AG04450 (cell line): ENCODE results near the gene ARHGEF4. TPM values are rescaled to one million over a fixed set of nuclear protein-coding genes. Genes with fewer than 3 reads are reported as not detected.
A peak's percentile ranks its signal among the peaks of the same experiment; 100 is the strongest.

Source experiments
- CTCF ChIA-PET: fragments of 300-600, 350-600 bp; formaldehyde crosslinking; extraction: SDS; loops from one replicate; lab custom pipeline; 2022; ENCODE audit warnings: antibody characterized with exemption, inconsistent platforms; lab: Charles Lee
- POLR2A ChIA-PET: fragments of 350-600 bp; formaldehyde crosslinking; extraction: SDS; loops from one replicate; lab custom pipeline; 2021; ENCODE audit warnings: antibody characterized with exemption, inconsistent platforms; lab: Yijun Ruan, JAX
- DNase-seq: peaks from one replicate; pipeline ENCODE4 v3.0.0-alpha.2; 2011; ENCODE audit warnings: low read depth, low spot score
- H3K27ac ChIP-seq: one replicate; pipeline ENCODE4 v1.5.1; 2012; ENCODE audit warnings: low read depth, low read length, control low read depth
- H3K27me3 ChIP-seq: one replicate; pipeline ENCODE4 v1.6.0; 2012; ENCODE audit warnings: low read length; ENCODE audit not compliant: control insufficient read depth, insufficient read depth
- H3K4me3 ChIP-seq: 2 replicates; pipeline ENCODE4 v1.5.1; 2011; ENCODE audit warnings: mild to moderate bottlenecking, low read depth, low read length, control low read depth
- H3K9me3 ChIP-seq: 2 replicates; pipeline ENCODE4 v1.5.1; 2012; ENCODE audit warnings: low read length; ENCODE audit not compliant: control insufficient read depth, insufficient read depth
- CTCF ChIP-seq: IDR thresholded peaks from 2 replicates; pipeline ENCODE4 v1.5.1; 2011; ENCODE audit warnings: low read depth, low read length, control low read depth, inconsistent platforms
- polyA plus RNA-seq: library from polyadenylated mRNA; depleted of rRNA; stranded (reverse); fragments of >200 nt; gene quantifications from 2 replicates; pipeline ENCODE4 v1.2.3, GENCODE V29; 2011

ARHGEF4 gene
- polyA plus RNA-seq, 1 experiment: 0.95 TPM

DNA sequence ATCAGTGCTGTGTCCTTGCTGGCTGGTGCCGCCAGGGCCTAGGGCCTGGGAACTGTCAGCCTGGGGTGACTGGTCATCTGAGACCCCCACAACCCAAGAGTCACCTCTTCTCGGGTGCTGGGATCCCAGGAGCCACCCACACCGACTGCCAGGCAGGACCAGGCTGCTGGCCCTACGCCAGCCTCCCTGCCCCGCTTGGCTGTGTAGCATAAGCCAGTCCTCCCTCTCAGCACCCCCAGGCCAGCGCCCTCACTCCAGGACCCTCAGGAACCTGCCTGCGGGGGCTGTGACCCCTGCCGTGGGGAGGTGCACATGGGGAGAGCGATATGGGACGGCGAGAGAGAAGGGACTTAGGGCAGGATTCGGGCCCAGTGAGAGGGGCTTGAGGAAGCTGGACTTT lies 9.5 kb downstream of the ARHGEF4 start:
- ChIA-PET POLR2A (interaction anchor here (0.6 to 1.0 kb wide), 2 partner anchors 12 to 18 kb away, joined by 3 to 5 read pairs; no protein-coding TSS in a partner anchor), CTCF (no interaction called here)
- H3K9me3 ChIP-seq: no peaks in the 10 kb centered on the region; the same call in 1 of the 2 replicates
- peaks cover 25% of the 10 kb centered on the region for H3K27me3 ChIP-seq
- no peak overlapping the region for H3K4me3 ChIP-seq
- no peak for TF ChIP-seq CTCF
- no peak overlapping the region for H3K27ac ChIP-seq
- DNase-seq: no peak

- peak; percentile 42 for DNase-seq
- Histone ChIP-seq H3K27me3 (peaks cover 21% of the 10 kb centered on the region), H3K27ac (no peak overlapping the region), H3K4me3 (no peak overlapping the region), H3K9me3 (no peaks in the 10 kb centered on the region; the same call in 1 of the 2 replicates)
- no peak for TF ChIP-seq CTCF
- ChIA-PET CTCF (no interaction called here), POLR2A (interaction anchor here (0.6 to 1.0 kb wide), 2 partner anchors 13 to 18 kb away, joined by 3 to 5 read pairs; no protein-coding TSS in a partner anchor)
Observed at GRCh38 chr2:130846686-130847375, 10.1 kb downstream of the ARHGEF4 start.

DNA sequence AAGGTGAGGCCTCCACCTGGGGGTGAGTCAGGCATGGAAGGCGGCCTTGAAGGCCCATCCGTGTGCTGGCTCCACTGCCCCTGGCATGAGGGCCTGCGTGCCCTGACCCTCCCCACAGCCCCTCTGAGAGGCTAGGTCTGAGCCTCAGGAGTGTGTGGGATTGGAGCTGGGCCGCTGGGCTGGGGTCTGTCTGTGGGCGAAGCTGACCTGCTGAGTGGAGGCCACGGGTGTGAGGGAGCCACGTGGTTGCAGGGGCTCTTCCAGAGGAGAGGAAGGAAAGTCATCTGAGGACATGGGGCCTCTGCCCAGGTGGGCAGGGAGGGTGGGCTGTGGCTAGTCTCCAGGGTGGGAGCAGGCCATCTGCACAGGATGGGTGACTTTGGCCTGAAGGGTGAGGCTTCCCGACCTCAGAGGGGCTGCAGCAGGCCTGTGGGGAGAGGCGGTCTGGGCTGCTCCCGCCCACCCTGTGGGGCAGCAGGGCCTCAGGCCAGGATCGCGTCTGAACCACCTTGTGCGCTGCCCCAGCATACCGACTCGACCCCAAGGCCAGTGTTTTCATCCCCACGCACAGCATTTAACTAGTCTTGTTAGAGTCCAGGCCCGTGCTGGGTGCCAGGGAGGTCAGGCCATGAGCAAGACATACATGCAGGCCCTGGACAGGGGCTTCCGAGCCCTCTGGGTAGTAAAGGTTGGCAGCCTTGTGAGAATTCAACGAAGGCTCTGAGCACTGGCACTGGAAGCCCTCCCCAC lies 11.2 kb downstream of the ARHGEF4 start:
- TF ChIP-seq CTCF: no peak
- POLR2A ChIA-PET: no interaction called here
- DNase-seq: no peak
- no peaks in the 10 kb centered on the region; the same call in 1 of the 2 replicates for H3K9me3 ChIP-seq
- H3K27ac ChIP-seq: no peak overlapping the region
- H3K27me3 ChIP-seq: peaks cover 18% of the 10 kb centered on the region
- no peak overlapping the region for H3K4me3 ChIP-seq
- CTCF ChIA-PET: no interaction called here

GRCh38 chr2:130848526-130849210 lies 12.0 kb downstream of the ARHGEF4 start:
- no peak overlapping the region for H3K4me3 ChIP-seq
- ChIA-PET CTCF (no interaction called here), POLR2A (no interaction called here)
- no peaks in the 10 kb centered on the region; the same call in 1 of the 2 replicates for H3K9me3 ChIP-seq
- DNase-seq: no peak
- no peak for TF ChIP-seq CTCF
- peaks cover 12% of the 10 kb centered on the region for H3K27me3 ChIP-seq
- H3K27ac ChIP-seq: no peak overlapping the region
